SK-N-SH treated with all-trans-retinoic acid at 6 μM for 48 hours (cell line): ENCODE data around the gene SOWAHA.

ENCODE experiments used
- ATAC-seq: fragments of 200-7000 bp; cut with Tn5 transposase; 3 replicates; pipeline ENCODE4 v1.9.1; 2020; ENCODE audit warnings: mild to moderate bottlenecking, moderate library complexity
- ARNTL ChIP-seq: fragments of 450-650 bp; formaldehyde crosslinking; IDR thresholded peaks from 2 replicates; pipeline ENCODE4 v1.5.0; 2020; ENCODE audit warnings: low read depth, mild to moderate bottlenecking, moderate library complexity, borderline replicate concordance
- BACH2 ChIP-seq: fragments of 250-450 bp; sonication (Bioruptor Pico); IDR thresholded peaks from 2 replicates; pipeline ENCODE4 v1.9.0; 2021; ENCODE audit warnings: mild to moderate bottlenecking, borderline replicate concordance
- CSDC2 ChIP-seq: fragments of 250-450 bp; sonication (Bioruptor Pico); IDR thresholded peaks from 2 replicates; pipeline ENCODE4 v1.5.0; 2020; ENCODE audit warnings: mild to moderate bottlenecking, moderate library complexity
- ESRRG ChIP-seq: fragments of 250-450 bp; sonication (Bioruptor Pico); IDR thresholded peaks from 2 replicates; pipeline ENCODE4 v1.6.1; 2021; ENCODE audit warnings: mild to moderate bottlenecking
- GLIS3 ChIP-seq: fragments of 250-450 bp; sonication (Bioruptor Pico); IDR thresholded peaks from 2 replicates; pipeline ENCODE4 v1.5.0; 2020; ENCODE audit warnings: mild to moderate bottlenecking, moderate library complexity
- PPARA ChIP-seq: fragments of 250-450 bp; sonication (Bioruptor Pico); IDR thresholded peaks from 2 replicates; pipeline ENCODE4 v1.5.0; 2020; ENCODE audit warnings: mild to moderate bottlenecking, borderline replicate concordance
- RARB ChIP-seq: fragments of 250-450 bp; sonication (Bioruptor Pico); IDR thresholded peaks from 2 replicates; pipeline ENCODE4 v1.8.0; 2021; ENCODE audit warnings: mild to moderate bottlenecking, moderate library complexity
- SNAI2 ChIP-seq: fragments of 250-450 bp; sonication (Bioruptor Pico); IDR thresholded peaks from 2 replicates; pipeline ENCODE4 v1.5.0; 2020; ENCODE audit warnings: mild to moderate bottlenecking, moderate library complexity
- TCF4 ChIP-seq: fragments of 250-450 bp; sonication (Bioruptor Pico); IDR thresholded peaks from 2 replicates; pipeline ENCODE4 v1.8.0; 2021; ENCODE audit warnings: mild to moderate bottlenecking, moderate library complexity, borderline replicate concordance
- TOX ChIP-seq: fragments of 250-450 bp; sonication (Bioruptor Pico); IDR thresholded peaks from 2 replicates; pipeline ENCODE4 v1.8.0; 2021; ENCODE audit warnings: mild to moderate bottlenecking, moderate library complexity, borderline replicate concordance
- ZC3H10 ChIP-seq: fragments of 250-450 bp; sonication (Bioruptor Pico); IDR thresholded peaks from 2 replicates; pipeline ENCODE4 v1.5.1; 2021; ENCODE audit warnings: mild to moderate bottlenecking, moderate library complexity
- ZFP30 ChIP-seq: fragments of 450-650 bp; formaldehyde crosslinking; IDR thresholded peaks from 2 replicates; pipeline ENCODE4 v1.5.0; 2022; ENCODE audit warnings: mild to moderate bottlenecking, moderate library complexity
- ZNF70 ChIP-seq: fragments of 450-650 bp; formaldehyde crosslinking; IDR thresholded peaks from 2 replicates; pipeline ENCODE4 v1.5.0; 2020; ENCODE audit warnings: mild to moderate bottlenecking, moderate library complexity
- ZNF8 ChIP-seq: fragments of 450-650 bp; formaldehyde crosslinking; IDR thresholded peaks from 2 replicates; pipeline ENCODE4 v1.5.0; 2020; ENCODE audit warnings: mild to moderate bottlenecking, moderate library complexity
- TF ChIP-seq, protein P1 (sequence below): fragments of 250-450 bp; sonication (Bioruptor Pico); IDR thresholded peaks from 2 replicates; pipeline ENCODE4 v1.5.0; 2020; ENCODE audit warnings: mild to moderate bottlenecking, moderate library complexity
- TF ChIP-seq, protein P2 (sequence below): fragments of 250-450 bp; sonication (Bioruptor Pico); IDR thresholded peaks from 2 replicates; pipeline ENCODE4 v1.5.1; 2021; ENCODE audit warnings: mild to moderate bottlenecking, moderate library complexity
- TF ChIP-seq, protein P3 (sequence below): fragments of 250-450 bp; sonication (Bioruptor Pico); IDR thresholded peaks from 2 replicates; pipeline ENCODE4 v1.5.1; 2020; ENCODE audit warnings: low read depth, mild to moderate bottlenecking, moderate library complexity
- TF ChIP-seq, protein P4 (sequence below): fragments of 250-450 bp; sonication (Bioruptor Pico); IDR thresholded peaks from 2 replicates; pipeline ENCODE4 v1.8.0; 2021; ENCODE audit warnings: low read depth, mild to moderate bottlenecking, moderate library complexity, borderline replicate concordance
- TF ChIP-seq, protein P5 (sequence below): fragments of 250-450 bp; sonication (Bioruptor Pico); IDR thresholded peaks from 2 replicates; pipeline ENCODE4 v1.8.0; 2020; ENCODE audit warnings: mild to moderate bottlenecking, moderate library complexity, borderline replicate concordance

The SOWAHA gene

DNA sequence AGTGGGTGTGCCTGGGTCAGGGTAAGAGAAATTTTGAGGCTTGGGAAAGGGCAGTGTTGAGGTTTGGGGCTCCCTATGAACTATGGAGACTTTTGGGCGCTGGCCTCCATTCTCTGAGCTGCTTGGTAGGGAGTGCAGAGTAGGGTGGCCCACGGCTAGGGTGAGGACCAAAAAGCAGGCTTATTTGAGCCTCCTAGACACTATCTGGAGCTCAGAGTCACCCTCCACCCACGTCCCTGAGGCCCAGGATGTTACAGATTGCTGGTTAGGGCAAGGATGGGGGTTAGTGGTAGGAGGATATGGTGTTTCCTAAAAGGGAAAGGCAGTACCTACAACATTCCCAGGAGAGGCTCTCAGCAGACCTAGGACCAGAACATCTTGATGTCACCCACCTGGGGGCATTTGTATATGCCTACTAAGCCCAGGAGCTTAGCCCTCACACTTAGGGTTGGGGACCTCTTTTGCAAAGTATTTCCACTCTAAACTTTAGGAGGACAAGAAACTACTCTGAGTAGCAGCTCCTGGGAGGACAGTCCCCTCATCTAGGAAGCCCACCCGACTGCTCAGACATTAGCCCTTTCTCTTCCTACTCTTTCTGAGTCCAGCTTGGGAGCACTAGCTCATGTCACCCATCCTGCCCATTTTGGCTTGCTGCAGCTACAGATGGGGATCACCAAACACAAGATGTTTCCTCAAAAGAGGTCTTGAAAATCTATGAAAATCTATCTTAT lies 15.0 kb downstream of the SOWAHA start:
- TF ChIP-seq, protein P1, sequence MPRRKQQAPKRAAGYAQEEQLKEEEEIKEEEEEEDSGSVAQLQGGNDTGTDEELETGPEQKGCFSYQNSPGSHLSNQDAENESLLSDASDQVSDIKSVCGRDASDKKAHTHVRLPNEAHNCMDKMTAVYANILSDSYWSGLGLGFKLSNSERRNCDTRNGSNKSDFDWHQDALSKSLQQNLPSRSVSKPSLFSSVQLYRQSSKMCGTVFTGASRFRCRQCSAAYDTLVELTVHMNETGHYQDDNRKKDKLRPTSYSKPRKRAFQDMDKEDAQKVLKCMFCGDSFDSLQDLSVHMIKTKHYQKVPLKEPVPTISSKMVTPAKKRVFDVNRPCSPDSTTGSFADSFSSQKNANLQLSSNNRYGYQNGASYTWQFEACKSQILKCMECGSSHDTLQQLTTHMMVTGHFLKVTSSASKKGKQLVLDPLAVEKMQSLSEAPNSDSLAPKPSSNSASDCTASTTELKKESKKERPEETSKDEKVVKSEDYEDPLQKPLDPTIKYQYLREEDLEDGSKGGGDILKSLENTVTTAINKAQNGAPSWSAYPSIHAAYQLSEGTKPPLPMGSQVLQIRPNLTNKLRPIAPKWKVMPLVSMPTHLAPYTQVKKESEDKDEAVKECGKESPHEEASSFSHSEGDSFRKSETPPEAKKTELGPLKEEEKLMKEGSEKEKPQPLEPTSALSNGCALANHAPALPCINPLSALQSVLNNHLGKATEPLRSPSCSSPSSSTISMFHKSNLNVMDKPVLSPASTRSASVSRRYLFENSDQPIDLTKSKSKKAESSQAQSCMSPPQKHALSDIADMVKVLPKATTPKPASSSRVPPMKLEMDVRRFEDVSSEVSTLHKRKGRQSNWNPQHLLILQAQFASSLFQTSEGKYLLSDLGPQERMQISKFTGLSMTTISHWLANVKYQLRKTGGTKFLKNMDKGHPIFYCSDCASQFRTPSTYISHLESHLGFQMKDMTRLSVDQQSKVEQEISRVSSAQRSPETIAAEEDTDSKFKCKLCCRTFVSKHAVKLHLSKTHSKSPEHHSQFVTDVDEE (CRISPR knock-in tag), result no peak
- TF ChIP-seq, protein P2, sequence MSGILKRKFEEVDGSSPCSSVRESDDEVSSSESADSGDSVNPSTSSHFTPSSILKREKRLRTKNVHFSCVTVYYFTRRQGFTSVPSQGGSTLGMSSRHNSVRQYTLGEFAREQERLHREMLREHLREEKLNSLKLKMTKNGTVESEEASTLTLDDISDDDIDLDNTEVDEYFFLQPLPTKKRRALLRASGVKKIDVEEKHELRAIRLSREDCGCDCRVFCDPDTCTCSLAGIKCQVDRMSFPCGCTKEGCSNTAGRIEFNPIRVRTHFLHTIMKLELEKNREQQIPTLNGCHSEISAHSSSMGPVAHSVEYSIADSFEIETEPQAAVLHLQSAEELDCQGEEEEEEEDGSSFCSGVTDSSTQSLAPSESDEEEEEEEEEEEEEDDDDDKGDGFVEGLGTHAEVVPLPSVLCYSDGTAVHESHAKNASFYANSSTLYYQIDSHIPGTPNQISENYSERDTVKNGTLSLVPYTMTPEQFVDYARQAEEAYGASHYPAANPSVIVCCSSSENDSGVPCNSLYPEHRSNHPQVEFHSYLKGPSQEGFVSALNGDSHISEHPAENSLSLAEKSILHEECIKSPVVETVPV (CRISPR knock-in tag), result no peak
- TF ChIP-seq ZC3H10, result no peak
- TF ChIP-seq TOX, result no peak
- no peak for TF ChIP-seq GLIS3 (CRISPR knock-in tag)
- TF ChIP-seq, protein P3, sequence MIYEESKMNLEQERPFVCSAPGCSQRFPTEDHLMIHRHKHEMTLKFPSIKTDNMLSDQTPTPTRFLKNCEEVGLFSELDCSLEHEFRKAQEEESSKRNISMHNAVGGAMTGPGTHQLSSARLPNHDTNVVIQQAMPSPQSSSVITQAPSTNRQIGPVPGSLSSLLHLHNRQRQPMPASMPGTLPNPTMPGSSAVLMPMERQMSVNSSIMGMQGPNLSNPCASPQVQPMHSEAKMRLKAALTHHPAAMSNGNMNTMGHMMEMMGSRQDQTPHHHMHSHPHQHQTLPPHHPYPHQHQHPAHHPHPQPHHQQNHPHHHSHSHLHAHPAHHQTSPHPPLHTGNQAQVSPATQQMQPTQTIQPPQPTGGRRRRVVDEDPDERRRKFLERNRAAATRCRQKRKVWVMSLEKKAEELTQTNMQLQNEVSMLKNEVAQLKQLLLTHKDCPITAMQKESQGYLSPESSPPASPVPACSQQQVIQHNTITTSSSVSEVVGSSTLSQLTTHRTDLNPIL, result no peak
- TF ChIP-seq, protein P4, sequence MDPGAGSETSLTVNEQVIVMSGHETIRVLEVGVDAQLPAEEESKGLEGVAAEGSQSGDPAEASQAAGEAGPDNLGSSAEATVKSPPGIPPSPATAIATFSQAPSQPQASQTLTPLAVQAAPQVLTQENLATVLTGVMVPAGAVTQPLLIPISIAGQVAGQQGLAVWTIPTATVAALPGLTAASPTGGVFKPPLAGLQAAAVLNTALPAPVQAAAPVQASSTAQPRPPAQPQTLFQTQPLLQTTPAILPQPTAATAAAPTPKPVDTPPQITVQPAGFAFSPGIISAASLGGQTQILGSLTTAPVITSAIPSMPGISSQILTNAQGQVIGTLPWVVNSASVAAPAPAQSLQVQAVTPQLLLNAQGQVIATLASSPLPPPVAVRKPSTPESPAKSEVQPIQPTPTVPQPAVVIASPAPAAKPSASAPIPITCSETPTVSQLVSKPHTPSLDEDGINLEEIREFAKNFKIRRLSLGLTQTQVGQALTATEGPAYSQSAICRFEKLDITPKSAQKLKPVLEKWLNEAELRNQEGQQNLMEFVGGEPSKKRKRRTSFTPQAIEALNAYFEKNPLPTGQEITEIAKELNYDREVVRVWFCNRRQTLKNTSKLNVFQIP (CRISPR knock-in tag), result no peak
- TF ChIP-seq ZNF70 (CRISPR knock-in tag), result no peak
- TF ChIP-seq, protein P5, sequence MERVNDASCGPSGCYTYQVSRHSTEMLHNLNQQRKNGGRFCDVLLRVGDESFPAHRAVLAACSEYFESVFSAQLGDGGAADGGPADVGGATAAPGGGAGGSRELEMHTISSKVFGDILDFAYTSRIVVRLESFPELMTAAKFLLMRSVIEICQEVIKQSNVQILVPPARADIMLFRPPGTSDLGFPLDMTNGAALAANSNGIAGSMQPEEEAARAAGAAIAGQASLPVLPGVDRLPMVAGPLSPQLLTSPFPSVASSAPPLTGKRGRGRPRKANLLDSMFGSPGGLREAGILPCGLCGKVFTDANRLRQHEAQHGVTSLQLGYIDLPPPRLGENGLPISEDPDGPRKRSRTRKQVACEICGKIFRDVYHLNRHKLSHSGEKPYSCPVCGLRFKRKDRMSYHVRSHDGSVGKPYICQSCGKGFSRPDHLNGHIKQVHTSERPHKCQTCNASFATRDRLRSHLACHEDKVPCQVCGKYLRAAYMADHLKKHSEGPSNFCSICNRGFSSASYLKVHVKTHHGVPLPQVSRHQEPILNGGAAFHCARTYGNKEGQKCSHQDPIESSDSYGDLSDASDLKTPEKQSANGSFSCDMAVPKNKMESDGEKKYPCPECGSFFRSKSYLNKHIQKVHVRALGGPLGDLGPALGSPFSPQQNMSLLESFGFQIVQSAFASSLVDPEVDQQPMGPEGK (CRISPR knock-in tag), result no peak
- TF ChIP-seq ZNF8, result no peak
- TF ChIP-seq ESRRG (CRISPR knock-in tag), result no peak
- no peak for TF ChIP-seq ARNTL (CRISPR knock-in tag)
- no peak for TF ChIP-seq RARB (CRISPR knock-in tag)
- TF ChIP-seq TCF4 (CRISPR knock-in tag), result no peak
- no peak for TF ChIP-seq PPARA (CRISPR knock-in tag)
- no peak for TF ChIP-seq ZFP30 (CRISPR knock-in tag)
- TF ChIP-seq BACH2, result no peak
- ATAC-seq, result no peak

DNA sequence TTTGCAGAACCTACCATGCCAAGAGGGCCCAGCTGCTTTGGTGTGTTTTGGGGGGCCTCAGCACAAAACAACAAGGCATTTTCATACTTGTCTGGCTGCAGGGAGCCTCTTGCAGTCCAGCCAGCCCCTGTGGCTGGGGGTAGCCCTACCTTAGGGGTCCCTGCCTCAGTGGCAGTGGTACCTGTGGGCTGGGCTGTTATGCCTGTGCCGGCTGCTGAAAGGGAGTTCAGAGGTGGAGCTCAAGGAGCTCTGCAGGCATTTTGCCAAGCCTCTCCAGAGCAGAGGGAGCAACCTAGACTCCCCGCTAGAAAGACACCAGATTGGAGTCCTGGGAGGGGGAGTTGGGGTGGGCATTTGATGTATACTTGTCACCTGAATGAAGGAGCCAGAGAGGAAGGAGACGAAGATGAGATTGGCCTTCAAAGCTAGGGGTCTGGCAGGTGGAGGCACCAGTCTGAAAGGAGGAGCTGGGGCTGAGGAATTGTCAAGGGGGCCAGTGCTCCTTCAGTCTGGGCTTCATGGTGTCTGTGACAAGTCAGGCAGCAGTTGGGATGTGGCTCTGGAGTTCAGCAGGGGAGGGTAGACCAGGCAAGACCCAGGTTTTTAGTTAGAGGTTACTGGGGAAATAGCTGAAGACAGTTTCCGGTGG lies 15.9 kb downstream of the SOWAHA start:
- no peak for TF ChIP-seq TCF4 (CRISPR knock-in tag)
- no peak for TF ChIP-seq CSDC2
- TF ChIP-seq, protein P1 (CRISPR knock-in tag), result no peak
- TF ChIP-seq, protein P2 (CRISPR knock-in tag), result no peak
- no peak for TF ChIP-seq SNAI2 (CRISPR knock-in tag)
- no peak for TF ChIP-seq ESRRG (CRISPR knock-in tag)
- no peak for TF ChIP-seq RARB (CRISPR knock-in tag)
- no peak for TF ChIP-seq ZNF8
- no peak for TF ChIP-seq PPARA (CRISPR knock-in tag)
- TF ChIP-seq, protein P5 (CRISPR knock-in tag), result no peak
- TF ChIP-seq ZFP30 (CRISPR knock-in tag), result no peak

More for the DNA sequence above, 15.9 kb downstream of the SOWAHA start:
- no peak for ATAC-seq
